Measurements from ENCODE around the gene GART. TPM values are rescaled to one million over a fixed set of nuclear protein-coding genes. Genes with fewer than 3 reads are reported as not detected.

Gene GART
- total RNA-seq, 1 experiment from 2014 or later = 241 TPM

- ChIA-PET RAD21 (ENCODE audit: low non-redundant PET in 1 of 2, low total read pairs in 2 of 2, uncharacterized antibody in 2 of 2, unreplicated experiment in 2 of 2) (no interaction called here), POLR2A (no interaction called here), CTCF (interaction anchor here (1.0 kb wide), 1 partner anchor 21 kb away, joined by 3 read pairs; no protein-coding TSS in a partner anchor)
- no peak overlapping the region for H3K27ac ChIP-seq (ENCODE audit: low read depth, low read length)
- TF ChIP-seq EZH2 (IDR thresholded peaks at IDR 0.05) = no peak
- TF ChIP-seq ZNF274 (IDR thresholded peaks at IDR 0.05; ENCODE audit: low read depth, low read length) = no peak
- no peak for TF ChIP-seq CTCF (IDR thresholded peaks at IDR 0.05 in 2 of 3, conservative IDR thresholded peaks at IDR 0.05 in 1 of 3; ENCODE audit: borderline replicate concordance in 1 of 3, insufficient read depth in 1 of 3, low read depth in 2 of 3, low read length in 2 of 3)
- no peak for TF ChIP-seq ZFX (IDR thresholded peaks at IDR 0.05)
- TF ChIP-seq, protein P1, sequence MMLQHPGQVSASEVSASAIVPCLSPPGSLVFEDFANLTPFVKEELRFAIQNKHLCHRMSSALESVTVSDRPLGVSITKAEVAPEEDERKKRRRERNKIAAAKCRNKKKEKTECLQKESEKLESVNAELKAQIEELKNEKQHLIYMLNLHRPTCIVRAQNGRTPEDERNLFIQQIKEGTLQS (IDR thresholded peaks at IDR 0.05) = no peak
- TF ChIP-seq RAD21 (IDR thresholded peaks at IDR 0.05; ENCODE audit: low read depth) = no peak
- no peak for TF ChIP-seq FOSL1 (IDR thresholded peaks at IDR 0.05; ENCODE audit: low read depth)
- no peak for TF ChIP-seq SP1 (IDR thresholded peaks at IDR 0.05; ENCODE audit: low read depth)
- TF ChIP-seq SIN3A (IDR thresholded peaks at IDR 0.05; ENCODE audit: low read depth) = no peak
- no peak for TF ChIP-seq POLR2AphosphoS5 (IDR thresholded peaks at IDR 0.05; ENCODE audit: low read depth, low read length)
- TF ChIP-seq POLR2A (IDR thresholded peaks at IDR 0.05; ENCODE audit: borderline replicate concordance, extremely low read depth, insufficient read depth, insufficient read length) = no peak
- TF ChIP-seq JUND (IDR thresholded peaks at IDR 0.05) = no peak
- TF ChIP-seq ZBTB33 (IDR thresholded peaks at IDR 0.05; ENCODE audit: extremely low read depth, insufficient replicate concordance, low read length) = no peak
- no peak for TF ChIP-seq YY1 (IDR thresholded peaks at IDR 0.05; ENCODE audit: extremely low read depth, insufficient replicate concordance, low read depth, low read length)
- TF ChIP-seq EGR1 (IDR thresholded peaks at IDR 0.05; ENCODE audit: low read depth) = no peak
- TF ChIP-seq MAX (IDR thresholded peaks at IDR 0.05) = no peak
- TF ChIP-seq, protein P2, sequence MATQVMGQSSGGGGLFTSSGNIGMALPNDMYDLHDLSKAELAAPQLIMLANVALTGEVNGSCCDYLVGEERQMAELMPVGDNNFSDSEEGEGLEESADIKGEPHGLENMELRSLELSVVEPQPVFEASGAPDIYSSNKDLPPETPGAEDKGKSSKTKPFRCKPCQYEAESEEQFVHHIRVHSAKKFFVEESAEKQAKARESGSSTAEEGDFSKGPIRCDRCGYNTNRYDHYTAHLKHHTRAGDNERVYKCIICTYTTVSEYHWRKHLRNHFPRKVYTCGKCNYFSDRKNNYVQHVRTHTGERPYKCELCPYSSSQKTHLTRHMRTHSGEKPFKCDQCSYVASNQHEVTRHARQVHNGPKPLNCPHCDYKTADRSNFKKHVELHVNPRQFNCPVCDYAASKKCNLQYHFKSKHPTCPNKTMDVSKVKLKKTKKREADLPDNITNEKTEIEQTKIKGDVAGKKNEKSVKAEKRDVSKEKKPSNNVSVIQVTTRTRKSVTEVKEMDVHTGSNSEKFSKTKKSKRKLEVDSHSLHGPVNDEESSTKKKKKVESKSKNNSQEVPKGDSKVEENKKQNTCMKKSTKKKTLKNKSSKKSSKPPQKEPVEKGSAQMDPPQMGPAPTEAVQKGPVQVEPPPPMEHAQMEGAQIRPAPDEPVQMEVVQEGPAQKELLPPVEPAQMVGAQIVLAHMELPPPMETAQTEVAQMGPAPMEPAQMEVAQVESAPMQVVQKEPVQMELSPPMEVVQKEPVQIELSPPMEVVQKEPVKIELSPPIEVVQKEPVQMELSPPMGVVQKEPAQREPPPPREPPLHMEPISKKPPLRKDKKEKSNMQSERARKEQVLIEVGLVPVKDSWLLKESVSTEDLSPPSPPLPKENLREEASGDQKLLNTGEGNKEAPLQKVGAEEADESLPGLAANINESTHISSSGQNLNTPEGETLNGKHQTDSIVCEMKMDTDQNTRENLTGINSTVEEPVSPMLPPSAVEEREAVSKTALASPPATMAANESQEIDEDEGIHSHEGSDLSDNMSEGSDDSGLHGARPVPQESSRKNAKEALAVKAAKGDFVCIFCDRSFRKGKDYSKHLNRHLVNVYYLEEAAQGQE (IDR thresholded peaks at IDR 0.05; ENCODE audit: low read depth) = no peak
- no peaks in the 10 kb centered on the region for H3K27me3 ChIP-seq (ENCODE audit: insufficient read depth, low read length)
- peaks cover 45% of the 10 kb centered on the region for H3K79me2 ChIP-seq (ENCODE audit: insufficient read depth, low read length)
- H4K20me1 ChIP-seq (ENCODE audit: insufficient read depth) = no peaks in the 10 kb centered on the region
- no peak overlapping the region for H2AFZ ChIP-seq (ENCODE audit: low read depth, low read length, poor library complexity, severe bottlenecking)
- no peaks in the 10 kb centered on the region for H3K9me3 ChIP-seq (ENCODE audit: control insufficient read depth in 1 of 2, insufficient read depth in 1 of 2, low read depth in 1 of 2, low read length in 2 of 2)
- intact Hi-C loops (cut with micrococcal nuclease) = no loop called here
- BruUV-seq (replicated peaks) = no TSS peak
- no peak overlapping the region for H3K9ac ChIP-seq (ENCODE audit: low read length)
- no peak for ATAC-seq
- H3K4me1 ChIP-seq (ENCODE audit: control insufficient read depth in 1 of 2, insufficient read depth in 2 of 2, low read length in 2 of 2) = peaks cover 6 to 18% of the 10 kb centered on the region in 2 experiments; a peak in 3 of 4 replicates
- H3K36me3 ChIP-seq (ENCODE audit: control insufficient read depth in 1 of 2, insufficient read depth in 2 of 2, low read length in 2 of 2) = peaks cover 26 to 31% of the 10 kb centered on the region in 2 experiments
- H3K9me2 ChIP-seq (ENCODE audit: insufficient read depth) = no peaks in the 10 kb centered on the region
- DNase-seq (ENCODE audit: low read depth, low spot score) = no peak
- no peak overlapping the region for H3K4me2 ChIP-seq (ENCODE audit: low read length)
- H3K4me3 ChIP-seq (replicated peaks in 1 of 2; ENCODE audit: low read depth in 1 of 2, low read length in 2 of 2) = no peak overlapping the region
These were observed 42.5 kb upstream of the GART start for GRCh38 chr21:33584455-33584854.

Measured in HCT116 (cell line).